PFSK-1 (cell line): ENCODE measurements around the gene RNF146. TPM values are rescaled to one million over a fixed set of nuclear protein-coding genes. Genes with fewer than 3 reads are reported as not detected.

Experiments used
- FOXP2 ChIP-seq: optimal IDR thresholded peaks from 2 replicates; pipeline ENCODE3; 2011; ENCODE audit warnings: borderline replicate concordance, control low read depth, inconsistent platforms; ENCODE audit not compliant: insufficient read depth; ENCODE audit errors: extremely low read length, extremely low read depth
- POLR2AphosphoS5 ChIP-seq: IDR thresholded peaks from 2 replicates; pipeline ENCODE4 v1.6.1; 2012; ENCODE audit warnings: low read depth, mild to moderate bottlenecking, control low read depth, low read length, moderate library complexity
- REST ChIP-seq, 2 experiments: IDR thresholded peaks; 2 replicates each; pipeline versions ENCODE4 v1.6.1 to v1.8.0; 2011 to 2012; ENCODE audit warnings: low read depth in 2 of 2, low read length in 2 of 2, control low read depth in 1 of 2, inconsistent platforms in 1 of 2, mild to moderate bottlenecking in 1 of 2, moderate library complexity in 1 of 2; ENCODE audit not compliant: insufficient read depth in 1 of 2
- SIN3A ChIP-seq: IDR thresholded peaks from 2 replicates; pipeline ENCODE4 v1.6.1; 2012; ENCODE audit warnings: mild to moderate bottlenecking, low read length, moderate library complexity, borderline replicate concordance; ENCODE audit not compliant: insufficient read depth
- TAF1 ChIP-seq: IDR thresholded peaks from 2 replicates; pipeline ENCODE4 v1.6.1; 2012; ENCODE audit warnings: low read length, control low read depth, borderline replicate concordance; ENCODE audit not compliant: insufficient read depth
- polyA plus RNA-seq: library from polyadenylated mRNA; unstranded; fragments of >200 nt; gene quantifications from one replicate; pipeline ENCODE4 v1.2.1, GENCODE V29; 2012; ENCODE audit warnings: low read depth, missing spikeins; ENCODE audit not compliant: insufficient read length

The RNF146 gene
- polyA plus RNA-seq: 23.1 TPM

- no peak for TF ChIP-seq REST (IDR thresholded peaks at IDR 0.05; ENCODE audit: insufficient read depth in 1 of 2, low read depth in 2 of 2, low read length in 2 of 2)
- TF ChIP-seq TAF1: peak; percentile 82
- TF ChIP-seq FOXP2: peak; percentile 80
These were observed at the start of gene RNF146 for GRCh38 chr6:127266178-127266891. Gene RNF146 (plus strand): TSS chr6:127266864. CDS start chr6:127280339, 13,475 bp downstream.

DNA sequence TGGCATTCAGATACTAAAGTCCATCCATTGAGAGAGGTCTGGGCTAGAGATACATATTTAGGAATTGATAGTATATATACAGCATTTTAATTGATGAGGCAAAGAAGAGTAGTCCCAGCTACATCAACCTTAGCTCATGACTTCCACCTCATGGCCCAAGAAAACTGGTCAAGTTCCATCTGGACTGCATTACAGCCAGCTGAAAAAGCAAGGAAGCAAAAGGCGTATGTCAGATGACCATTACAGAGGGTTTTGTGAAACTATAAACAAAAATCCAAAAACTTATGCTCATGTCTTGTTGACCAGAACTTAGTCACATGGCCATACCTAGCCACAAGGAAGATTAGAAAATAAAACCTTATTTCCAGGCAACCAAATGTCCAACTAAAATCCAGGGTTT lies 46.8 kb upstream of the RNF146 start:
- TF ChIP-seq REST (IDR thresholded peaks at IDR 0.05; ENCODE audit: insufficient read depth in 1 of 2, low read depth in 2 of 2, low read length in 2 of 2): no peak
- no peak for TF ChIP-seq POLR2AphosphoS5
- TF ChIP-seq SIN3A: no peak
- no peak for TF ChIP-seq FOXP2
- TF ChIP-seq TAF1: no peak

- TF ChIP-seq SIN3A: no peak
- no peak for TF ChIP-seq TAF1
- TF ChIP-seq POLR2AphosphoS5: no peak
- TF ChIP-seq REST (IDR thresholded peaks at IDR 0.05; ENCODE audit: insufficient read depth in 1 of 2, low read depth in 2 of 2, low read length in 2 of 2): no peak
- no peak for TF ChIP-seq FOXP2
These were observed 45.5 kb upstream of the RNF146 start for GRCh38 chr6:127221201-127221600.

- TF ChIP-seq FOXP2: no peak
- no peak for TF ChIP-seq SIN3A
- no peak for TF ChIP-seq REST (IDR thresholded peaks at IDR 0.05; ENCODE audit: insufficient read depth in 1 of 2, low read depth in 2 of 2, low read length in 2 of 2)
- TF ChIP-seq POLR2AphosphoS5: no peak
- no peak for TF ChIP-seq TAF1
These were observed 44.2 kb upstream of the RNF146 start for GRCh38 chr6:127222418-127222817.

- TF ChIP-seq TAF1 (no peak), POLR2AphosphoS5 (no peak), SIN3A (no peak), REST (IDR thresholded peaks at IDR 0.05; ENCODE audit: insufficient read depth in 1 of 2, low read depth in 2 of 2, low read length in 2 of 2) (no peak), FOXP2 (no peak)
These were observed 41.2 kb upstream of the RNF146 start for GRCh38 chr6:127225497-127225896.
